GM21619 (cell line): Measurements from ENCODE around the gene KIAA1671.

Experiments used
- ATAC-seq: cut with Tn5 transposase; IDR thresholded peaks from one replicate; pipeline ENCODE4 v1.9.1; 2021; ENCODE audit not compliant: unreplicated experiment

Gene KIAA1671

DNA sequence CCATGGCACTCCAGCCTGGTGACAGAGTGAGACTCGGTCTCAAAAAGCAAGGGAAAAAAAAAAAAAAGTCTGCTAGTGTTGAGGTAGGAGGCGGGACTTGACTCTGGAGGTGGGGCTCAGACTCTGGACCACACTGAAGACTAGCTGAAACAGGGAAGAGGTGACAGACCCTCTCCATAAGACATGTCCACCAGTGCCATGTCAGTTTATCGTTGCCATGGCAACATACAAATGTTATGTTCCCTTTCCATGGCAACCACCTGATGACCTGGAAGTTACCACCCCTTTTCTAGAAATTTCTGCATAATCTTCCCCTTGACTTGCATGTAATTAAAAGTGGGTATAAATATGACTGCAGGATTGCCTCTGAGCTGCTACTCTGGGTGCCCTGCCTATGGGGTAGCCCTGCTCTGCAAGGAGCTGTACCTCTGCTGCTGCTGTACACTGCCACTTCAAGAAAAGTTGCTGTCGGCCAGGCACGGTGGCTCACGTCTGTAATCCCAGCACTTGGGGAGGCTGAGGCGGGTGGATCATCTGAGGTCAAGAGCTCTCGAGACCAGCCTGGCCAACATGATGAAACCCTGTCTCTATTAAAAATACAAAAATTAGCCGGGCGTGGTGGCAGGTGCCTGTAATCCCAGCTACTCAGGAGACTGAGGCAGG, 55.1 kb downstream of the KIAA1671 start:
- ATAC-seq, result no peak

DNA sequence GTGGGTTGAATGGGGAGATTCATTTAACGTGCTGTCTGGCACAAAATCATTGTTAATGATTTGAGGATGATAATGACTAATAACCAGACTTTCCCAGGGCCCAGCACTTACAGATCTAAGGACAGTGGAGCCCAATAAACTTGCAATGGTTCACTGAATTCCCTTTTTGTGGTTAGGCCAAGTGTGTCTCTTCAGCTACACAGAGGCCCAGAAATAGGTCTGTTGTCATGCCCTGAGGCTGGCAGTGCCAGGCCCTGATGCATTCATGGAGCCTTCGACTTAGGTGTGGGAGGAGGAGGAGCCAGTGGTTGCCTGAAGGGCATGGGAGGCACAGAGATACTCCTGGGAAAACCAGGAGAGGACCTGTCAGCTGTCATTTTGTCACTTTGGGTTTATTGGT, 56.1 kb downstream of the KIAA1671 start:
- ATAC-seq, result no peak

DNA sequence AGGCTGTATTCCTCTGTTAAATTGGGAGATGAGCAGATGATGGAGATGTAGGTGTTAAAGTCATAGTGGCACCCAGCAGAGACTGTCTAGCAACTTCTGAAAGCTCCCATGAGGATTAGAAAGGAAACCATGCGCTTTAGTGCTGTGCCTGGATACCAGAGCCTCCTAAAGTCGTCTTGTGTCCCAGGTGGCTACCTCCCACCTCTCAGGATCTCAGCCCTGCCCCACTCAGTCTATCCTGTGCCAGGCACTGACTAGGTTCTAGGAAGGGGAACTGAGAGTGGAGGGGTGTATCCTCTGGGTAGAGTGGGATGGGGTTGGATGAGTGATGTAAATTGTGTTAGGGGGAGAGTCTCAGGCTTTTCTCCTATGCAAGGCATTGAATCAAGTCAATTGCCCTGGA, 60.2 kb downstream of the KIAA1671 start:
- ATAC-seq, result no peak

DNA sequence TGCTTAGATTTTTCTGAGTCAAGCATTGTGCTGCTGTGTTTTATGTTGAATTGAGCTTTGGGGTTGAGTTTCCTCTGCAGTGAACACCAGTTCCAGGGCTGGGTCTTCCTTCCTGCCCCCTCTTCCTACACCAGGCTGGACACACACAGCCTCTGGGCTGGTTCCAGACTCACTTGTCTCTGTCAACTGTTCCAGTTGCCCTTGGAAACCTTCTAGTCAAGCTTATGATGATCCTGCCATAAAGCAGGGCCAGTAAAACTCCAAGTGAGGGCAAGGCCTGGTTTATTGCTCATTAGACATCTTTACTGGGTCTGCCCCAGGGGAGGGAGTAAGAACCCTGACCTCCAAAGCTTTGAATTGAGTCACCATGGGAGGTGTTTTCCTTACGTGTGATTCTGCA, 61.1 kb downstream of the KIAA1671 start:
- ATAC-seq, result no peak

DNA sequence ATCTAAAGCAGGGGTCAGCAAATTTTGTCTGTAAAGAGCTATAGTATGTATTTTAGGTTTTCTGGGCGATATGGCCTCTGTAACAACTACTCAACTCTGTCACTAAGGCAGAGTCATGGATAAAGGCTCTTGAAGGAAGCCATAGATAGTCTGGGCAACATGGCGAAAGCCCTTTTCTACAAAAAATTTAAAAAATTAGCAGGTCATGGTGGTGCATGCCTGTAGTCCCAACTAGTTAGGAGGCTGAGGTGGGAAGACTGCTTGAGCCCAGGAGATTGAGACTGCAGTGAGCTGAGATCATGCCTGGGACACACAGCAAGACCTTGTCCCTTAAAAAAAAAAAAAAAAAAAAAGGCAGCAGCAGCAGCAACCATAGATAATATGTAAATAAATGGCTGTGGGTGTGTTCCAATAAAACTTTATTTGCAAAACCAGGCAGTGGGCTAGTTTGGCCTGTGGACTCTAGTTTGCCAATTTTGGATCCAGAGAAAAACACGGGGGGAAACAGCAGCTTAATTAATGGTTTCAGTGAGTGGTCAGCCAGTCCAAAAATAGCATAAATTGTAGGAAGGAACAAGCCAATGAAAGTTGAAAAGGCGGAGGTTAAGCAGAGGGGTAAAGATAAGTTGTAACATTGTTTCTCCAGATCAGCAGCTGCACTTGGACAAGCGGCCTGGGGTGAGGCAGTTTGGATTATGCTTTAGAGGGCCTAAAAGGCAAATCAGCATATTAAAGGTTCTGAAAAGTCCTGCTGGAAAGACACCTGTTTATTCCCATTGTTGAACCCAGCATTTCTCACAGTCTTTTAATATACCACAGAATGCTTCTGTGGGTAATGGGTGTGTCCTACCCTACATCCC, 62.6 kb downstream of the KIAA1671 start:
- ATAC-seq, result no peak

DNA sequence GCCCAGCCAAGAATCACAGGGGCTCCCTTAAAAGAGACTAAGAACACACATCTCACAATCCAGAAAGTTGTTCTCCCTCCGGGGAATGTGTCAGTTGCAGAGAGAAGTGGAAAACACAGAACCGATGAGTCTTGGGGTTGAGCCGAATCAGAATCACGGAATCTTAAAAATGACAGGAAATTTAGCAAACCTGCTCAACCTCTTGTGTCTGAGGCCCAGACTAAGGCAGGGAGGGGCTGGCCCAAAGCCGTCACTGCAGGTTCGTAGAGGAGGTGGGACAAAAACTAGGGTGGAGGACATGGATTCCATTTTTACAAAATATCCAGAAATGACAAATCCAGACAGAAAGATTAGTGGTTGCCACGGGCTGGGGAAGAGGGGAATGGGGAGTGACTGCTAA, 63.8 kb downstream of the KIAA1671 start:
- ATAC-seq, result no peak

DNA sequence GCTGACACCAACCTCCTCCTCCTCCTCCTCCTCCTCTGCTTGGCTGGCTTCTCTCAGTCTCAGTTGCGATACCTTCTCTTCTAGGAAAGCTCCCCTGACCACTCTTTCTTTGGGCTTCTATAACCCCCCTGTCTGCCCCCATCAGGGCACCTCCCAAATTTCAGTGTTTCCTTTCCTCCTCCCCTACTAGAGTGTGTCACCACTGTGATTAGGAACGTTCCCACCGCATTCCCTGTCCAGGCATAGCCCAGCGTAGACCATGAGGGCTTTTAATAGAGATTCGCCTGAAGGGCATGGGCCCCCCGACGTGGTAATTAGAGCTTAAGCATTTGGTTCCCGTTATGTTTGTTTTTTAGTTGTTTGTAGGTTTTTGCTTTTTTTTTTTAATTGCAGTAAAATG, 65.5 kb downstream of the KIAA1671 start:
- no peak for ATAC-seq

DNA sequence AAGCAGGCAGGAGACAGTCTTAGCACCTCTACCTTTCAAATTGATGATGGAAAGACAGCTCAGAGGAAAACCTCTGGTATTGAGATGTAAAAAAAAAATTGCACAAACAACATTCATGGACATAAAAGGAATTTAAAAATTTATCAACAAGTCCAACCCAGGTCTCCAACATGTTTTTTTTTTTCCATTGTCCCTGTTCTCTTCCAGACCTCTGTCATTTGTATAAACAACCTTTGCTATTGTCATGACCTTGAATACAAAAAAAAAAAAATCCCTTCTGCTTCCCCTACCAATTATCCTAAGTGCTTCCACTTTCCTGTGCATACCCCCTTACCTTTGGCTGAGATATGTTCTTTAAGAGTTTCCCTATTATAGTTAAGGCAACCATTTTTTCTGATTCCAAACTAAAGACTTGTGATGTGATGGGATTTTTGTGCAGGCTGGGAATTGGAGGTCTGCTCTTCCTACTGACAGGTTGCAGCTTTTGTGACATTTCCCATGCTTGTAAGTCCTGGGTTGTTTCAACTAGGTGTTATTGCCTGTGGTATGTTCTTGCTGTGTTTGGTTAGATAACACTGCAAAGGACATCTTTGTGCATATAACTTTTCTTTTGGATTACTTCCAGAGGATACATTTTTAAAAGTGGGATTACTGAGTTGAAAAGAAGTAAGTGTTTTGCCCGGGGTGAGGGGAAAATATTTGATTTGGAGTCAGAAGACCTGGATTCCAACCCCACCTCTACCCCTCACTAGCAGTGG, 67.1 kb downstream of the KIAA1671 start:
- no peak for ATAC-seq

DNA sequence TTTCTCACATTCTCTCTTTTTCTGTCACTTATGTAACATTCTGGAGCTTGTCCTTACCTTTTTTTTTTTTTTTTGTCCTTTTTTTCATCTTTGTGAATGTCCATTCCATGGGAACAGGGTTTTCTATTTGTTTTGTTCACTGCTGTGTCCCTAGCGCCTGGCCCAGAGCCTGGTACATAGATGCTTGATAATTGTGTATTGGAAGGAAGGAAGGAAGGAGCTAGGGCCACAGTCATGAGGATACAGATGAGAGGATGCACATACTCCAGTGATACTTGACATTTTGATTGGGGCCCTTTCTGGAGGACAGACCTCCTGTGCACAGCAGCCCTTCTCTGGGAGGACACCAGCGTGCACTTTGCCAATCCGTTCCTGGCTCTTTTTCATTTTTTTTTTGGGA, 68.9 kb downstream of the KIAA1671 start:
- ATAC-seq, result no peak

DNA sequence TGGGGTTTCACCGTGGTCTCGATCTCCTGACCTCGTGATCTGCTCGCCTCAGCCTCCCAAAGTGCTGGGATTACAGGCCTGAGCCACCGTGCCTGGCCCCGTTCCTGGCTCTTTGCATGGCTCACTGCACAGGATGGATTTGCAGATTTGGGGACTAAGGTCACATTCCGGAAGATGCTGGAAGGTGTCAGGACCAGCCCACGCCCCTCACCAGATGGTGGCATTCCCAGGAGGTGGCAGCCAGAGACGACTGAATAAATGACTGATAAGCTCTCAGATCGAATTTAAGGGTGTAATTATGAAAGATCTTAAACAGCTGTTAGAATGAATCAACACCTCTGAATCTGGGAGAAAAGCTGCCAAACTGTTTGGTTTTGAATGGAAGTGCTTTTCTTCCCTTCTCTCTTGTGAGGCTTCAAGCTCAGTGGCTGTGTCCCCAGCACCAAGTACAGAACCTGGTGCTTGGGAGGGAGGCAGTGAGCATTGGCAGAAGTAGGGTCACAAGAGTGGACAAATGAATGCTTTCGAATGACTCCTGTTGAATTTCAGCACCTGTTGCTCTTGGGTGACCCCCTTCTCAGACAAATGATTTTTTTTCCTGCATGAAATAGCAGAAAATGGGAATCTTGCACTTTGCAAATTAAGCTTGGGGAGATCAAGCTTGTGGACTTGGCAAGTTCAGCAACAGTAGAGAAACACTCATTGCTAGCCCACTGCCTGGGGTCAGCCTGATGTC, 69.6 kb downstream of the KIAA1671 start:
- no peak for ATAC-seq

DNA sequence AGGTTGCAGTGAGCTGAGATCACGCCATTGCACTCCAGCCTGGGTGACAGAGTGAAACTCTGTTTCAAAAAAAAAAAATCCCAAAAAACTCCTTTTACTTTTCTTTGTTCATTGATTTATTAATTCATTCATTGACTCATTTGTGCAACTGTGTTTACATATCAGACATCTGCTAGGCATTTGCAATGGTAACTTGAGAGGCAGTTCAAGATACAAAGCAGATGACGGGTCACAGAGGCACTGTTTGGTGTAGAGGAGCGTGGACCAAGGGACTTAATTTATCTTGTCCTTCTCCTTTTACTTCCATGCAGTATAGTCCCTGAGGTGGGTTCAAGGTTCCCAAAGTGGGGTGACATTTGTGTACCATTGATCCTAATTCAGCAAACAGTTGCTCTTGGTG, 71.4 kb downstream of the KIAA1671 start:
- ATAC-seq, result no peak

DNA sequence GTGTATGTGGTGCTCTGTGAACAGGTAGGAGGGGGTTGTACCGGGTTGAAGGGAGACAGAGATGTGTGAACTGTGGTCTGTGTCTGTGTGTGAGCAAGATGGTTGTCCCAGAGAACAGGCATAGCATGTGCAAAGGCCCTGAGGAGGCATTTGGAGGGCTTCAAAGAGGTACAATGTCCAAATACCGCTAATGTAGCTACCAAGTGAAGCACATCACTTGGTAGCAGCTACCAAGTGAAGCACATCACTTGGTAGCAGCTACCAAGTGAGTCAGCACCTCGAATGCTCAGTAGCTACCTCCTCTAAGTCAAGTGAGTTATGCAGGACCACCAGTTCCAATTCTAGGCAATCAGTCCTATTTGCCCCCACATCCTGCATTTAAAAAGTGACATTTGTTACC, 72.4 kb downstream of the KIAA1671 start:
- no peak for ATAC-seq

DNA sequence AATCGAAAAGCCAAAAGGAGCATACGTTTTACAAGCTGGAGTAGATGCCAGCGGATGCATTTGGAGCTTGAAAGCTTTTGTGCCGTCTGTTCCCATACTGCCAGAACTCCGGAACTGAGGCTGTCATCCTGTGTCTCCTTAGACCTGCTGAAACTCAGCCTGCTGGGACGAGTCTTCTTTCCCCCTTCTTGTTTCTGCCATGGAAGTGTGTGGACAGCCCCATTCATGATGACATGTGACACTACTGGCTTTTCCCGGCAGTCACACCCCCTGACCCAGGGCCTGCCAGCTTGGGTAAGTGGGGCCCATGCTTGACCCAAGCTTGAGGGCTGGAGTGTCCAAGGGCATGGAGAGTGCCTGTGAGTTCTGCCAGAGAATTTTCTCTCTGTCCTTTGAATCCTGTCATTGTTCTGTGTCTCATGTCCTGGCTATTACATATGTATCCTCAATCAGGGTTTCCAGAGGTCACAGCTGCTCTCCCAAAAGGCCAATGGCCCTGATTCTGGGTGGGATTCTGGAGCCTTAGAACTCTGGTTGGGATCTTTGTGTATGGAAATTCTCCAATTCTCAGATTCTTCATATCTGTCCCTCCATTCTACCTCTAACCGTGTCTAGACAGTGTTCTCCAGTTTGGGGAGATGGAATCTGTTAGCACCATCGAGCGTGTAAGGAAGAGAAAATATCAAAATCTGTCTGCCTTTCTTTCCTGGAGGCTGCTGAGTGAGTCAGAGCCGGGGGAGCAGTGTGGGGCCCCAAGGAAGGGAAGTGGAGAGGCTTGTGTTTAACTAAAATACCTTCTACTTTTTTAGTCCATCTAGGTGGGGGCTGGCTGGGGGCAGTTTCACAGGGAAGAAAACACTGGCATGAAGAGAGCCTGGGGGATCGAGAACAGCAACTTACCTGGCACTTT, 73.2 kb downstream of the KIAA1671 start:
- ATAC-seq, result no peak

DNA sequence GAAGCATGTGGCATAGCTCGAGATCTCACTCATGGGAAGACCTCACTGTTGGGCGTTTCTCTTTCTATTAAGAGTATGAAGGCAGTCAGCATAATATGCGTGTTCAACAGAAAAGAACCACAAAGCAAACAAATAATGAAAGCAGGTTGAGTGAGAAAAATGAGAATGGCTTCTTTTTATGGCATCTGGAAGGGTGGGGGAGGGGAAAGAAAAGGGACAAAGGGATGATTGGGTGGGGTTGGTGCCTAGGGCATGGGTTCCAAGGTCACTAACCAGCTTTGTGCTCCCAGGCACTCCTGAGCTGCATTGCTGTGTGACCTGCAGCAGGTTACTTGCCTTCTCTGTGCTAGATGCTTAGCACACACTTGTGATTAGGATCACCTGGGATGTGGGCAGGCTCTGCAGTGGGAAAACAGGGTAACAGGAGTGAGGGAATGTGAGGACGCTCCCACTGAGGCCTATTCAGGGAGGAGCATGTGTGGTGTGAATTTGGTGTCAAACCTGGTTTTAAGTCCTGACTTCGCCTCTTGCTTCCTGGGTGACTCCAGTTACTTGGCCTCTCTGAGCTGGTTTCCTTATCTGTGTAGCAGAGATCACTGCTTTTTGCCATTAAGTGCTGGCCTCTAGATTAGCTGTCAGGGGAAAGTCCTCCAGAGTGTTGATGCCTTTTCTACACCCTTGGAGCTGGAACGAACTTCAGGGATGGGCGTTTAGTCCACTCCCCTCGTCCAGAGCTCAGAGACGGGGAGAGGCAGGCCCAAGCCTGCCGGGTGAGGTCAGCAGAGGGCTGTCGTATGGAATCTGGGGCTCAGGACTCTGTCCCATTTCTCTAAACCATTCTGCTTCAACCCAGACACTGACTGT, 74.8 kb downstream of the KIAA1671 start:
- ATAC-seq, result no peak

DNA sequence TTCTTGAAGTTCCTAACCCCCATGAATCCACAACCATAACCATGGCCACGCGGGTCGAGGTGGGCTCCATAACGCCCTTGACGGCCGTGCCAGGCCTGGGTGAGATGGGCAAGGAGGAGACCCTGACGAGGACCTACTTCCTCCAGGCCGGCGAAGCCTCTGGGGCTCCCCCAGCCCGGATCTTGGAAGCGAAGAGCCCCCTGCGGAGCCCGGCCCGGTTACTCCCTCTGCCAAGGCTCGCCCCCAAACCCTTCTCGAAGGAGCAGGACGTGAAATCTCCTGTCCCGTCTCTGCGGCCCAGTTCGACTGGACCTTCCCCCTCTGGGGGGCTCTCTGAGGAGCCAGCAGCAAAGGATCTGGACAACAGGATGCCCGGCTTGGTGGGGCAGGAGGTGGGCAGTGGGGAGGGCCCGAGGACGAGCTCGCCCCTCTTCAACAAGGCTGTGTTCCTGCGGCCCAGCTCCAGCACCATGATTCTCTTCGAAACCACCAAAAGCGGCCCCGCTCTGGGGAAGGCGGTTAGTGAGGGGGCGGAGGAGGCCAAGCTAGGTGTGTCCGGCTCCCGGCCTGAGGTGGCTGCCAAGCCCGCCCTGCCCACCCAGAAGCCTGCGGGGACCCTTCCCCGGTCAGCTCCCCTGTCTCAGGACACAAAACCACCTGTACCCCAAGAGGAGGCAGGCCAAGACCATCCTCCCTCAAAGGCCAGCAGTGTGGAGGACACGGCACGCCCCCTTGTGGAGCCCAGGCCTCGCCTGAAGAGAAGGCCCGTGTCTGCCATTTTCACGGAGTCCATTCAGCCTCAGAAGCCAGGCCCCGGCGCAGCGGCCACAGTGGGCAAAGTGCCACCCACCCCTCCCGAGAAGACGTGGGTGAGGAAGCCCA, 75.7 kb downstream of the KIAA1671 start:
- ATAC-seq, result no peak

DNA sequence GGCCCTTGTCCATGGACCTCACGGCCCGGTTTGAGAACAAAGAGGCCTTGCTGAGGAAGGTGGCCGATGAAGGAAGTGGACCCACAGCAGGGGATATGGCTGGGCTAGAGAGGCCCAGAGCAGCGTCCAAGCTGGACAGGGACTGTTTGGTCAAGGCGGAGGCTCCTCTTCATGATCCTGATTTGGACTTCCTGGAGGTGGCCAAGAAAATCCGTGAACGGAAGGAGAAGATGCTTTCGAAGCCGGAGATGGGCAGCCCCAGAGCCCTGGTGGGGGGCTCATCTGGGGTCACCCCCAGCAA, 76.3 kb downstream of the KIAA1671 start:
- ATAC-seq, result no peak

DNA sequence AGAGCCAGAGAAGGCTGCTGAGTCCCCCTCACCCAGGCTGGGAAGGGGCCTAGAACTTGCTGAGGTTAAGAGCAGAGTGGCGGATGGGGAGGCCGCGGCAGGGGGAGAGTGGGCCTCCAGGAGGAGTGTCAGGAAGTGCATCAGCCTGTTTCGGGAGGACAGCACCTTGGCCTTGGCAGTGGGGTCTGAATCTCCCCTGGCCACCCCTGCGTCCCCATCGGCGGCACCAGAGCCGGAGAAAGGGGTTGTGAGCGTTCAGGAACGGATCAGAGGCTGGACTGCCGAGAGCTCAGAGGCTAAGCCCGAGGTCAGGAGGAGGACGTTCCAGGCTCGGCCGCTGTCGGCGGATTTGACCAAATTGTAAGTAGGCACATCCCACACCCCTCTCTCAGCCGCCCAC, 76.7 kb downstream of the KIAA1671 start:
- no peak for ATAC-seq

DNA sequence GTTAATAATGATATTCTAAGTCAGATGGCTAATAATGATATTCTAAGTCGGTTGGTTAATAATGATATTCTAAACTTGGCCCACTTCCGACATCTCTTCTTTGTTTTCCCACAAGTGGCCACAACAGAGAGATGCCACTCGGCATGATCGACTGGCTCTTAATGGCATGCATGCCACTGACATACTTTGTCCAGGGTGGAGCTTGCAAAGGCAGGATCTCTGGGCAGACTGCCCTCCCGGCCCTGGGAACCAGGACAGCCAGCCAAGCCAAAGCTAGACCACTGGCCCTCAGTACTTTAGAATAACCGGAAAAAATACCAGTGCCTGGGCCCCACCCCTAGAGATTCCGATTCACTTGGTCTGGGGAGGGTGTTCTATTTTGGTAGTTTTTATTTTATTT, 78.1 kb downstream of the KIAA1671 start:
- ATAC-seq, result no peak
